ENCODE measurements around the gene FAM219B. TPM values are rescaled to one million over a fixed set of nuclear protein-coding genes. Genes with fewer than 3 reads are reported as not detected.

The FAM219B gene
- total and polyA plus RNA-seq, 10 of the 15 experiments (the other 5 are each of a cell fraction or from before 2014, with no cell fraction given): 7.6 to 53.2 (median 29.4) TPM

- SMC1A ChIA-PET (ENCODE audit: uncharacterized antibody, unreplicated experiment): interaction anchor here (1.1 to 1.2 kb wide), 2 partner anchors 9 to 10 kb away, joined by 3 read pairs; no protein-coding TSS in a partner anchor
- H3K36me3 ChIP-seq (ENCODE audit: control insufficient read depth in 2 of 2, insufficient read depth in 2 of 2, low read length in 1 of 2): peaks cover 0 to 10% of the 10 kb centered on the region in 2 experiments
- peak; percentile 77 for TF ChIP-seq SPI1 (IDR thresholded peaks at IDR 0.05; ENCODE audit: borderline replicate concordance, insufficient read depth, low read depth, low read length)
- TF ChIP-seq NR2F1 (conservative IDR thresholded peaks at IDR 0.05): no peak
- TF ChIP-seq SRF (IDR thresholded peaks at IDR 0.05; ENCODE audit: low read depth in 2 of 2, low read length in 2 of 2): peak; percentile 72 to 73; a peak in 3 of 4 replicates
- TF ChIP-seq CREB1 (IDR thresholded peaks at IDR 0.05; ENCODE audit: low read depth): no peak
- no peak for TF ChIP-seq CBFB (IDR thresholded peaks at IDR 0.05; ENCODE audit: low read depth)
These were observed 13.7 kb downstream of the FAM219B start for GRCh38 chr15:74892931-74893330.

GRCh38 chr15:74892313-74892712 is 14.3 kb downstream of the FAM219B start:
- no TSS peak for BruUV-seq (replicated peaks)
- H2AFZ ChIP-seq (ENCODE audit: control insufficient read depth, low read depth, low read length): no peak overlapping the region
- FAIRE-seq (no peak), ATAC-seq (no peak), DNase-seq (ENCODE audit: low read depth, low spot score) (no peak)
- no peaks in the 10 kb centered on the region for H3K27me3 ChIP-seq (replicated peaks in 1 of 2; ENCODE audit: control insufficient read depth in 2 of 2, insufficient read depth in 2 of 2, low read length in 1 of 2)
- H3K36me3 ChIP-seq (ENCODE audit: control insufficient read depth in 2 of 2, insufficient read depth in 2 of 2, low read length in 1 of 2): peaks cover 0 to 10% of the 10 kb centered on the region in 2 experiments
- RAD21 ChIA-PET (ENCODE audit: unreplicated experiment): interaction anchor here (0.6 to 1.8 kb wide), 3 partner anchors 9 to 363 kb away, joined by 3 to 4 read pairs (median 3); no protein-coding TSS in a partner anchor
- peaks cover 25% of the 10 kb centered on the region for H3K4me1 ChIP-seq (ENCODE audit: control insufficient read depth, insufficient read depth, low read length)
- no peak overlapping the region for H3K9ac ChIP-seq (ENCODE audit: control insufficient read depth, insufficient read depth, low read length)
- H3K4me3 ChIP-seq: no peak overlapping the region
- intact Hi-C loops (cut with micrococcal nuclease; ENCODE audit: unreplicated experiment): no loop called here
- POLR2A ChIA-PET: interaction anchor here (0.5 to 1.9 kb wide), 4 partner anchors 10 to 601 kb away, joined by 3 to 7 read pairs (median 3); no protein-coding TSS in a partner anchor
- peaks cover 12% of the 10 kb centered on the region for H3K79me2 ChIP-seq (ENCODE audit: control insufficient read depth, insufficient read depth, low read length)
- no peaks in the 10 kb centered on the region for H4K20me1 ChIP-seq (ENCODE audit: control insufficient read depth, insufficient read depth)
- TF ChIP-seq RFX5 (IDR thresholded peaks at IDR 0.05; ENCODE audit: low read depth, low read length): no peak
- TF ChIP-seq POLR2A (IDR thresholded peaks at IDR 0.05; ENCODE audit: low read depth, low read length): 0 out of 2 replicates have a peak, but pooled peaks have one; percentile 34
- CTCF ChIA-PET: interaction anchor here (1.2 to 4.5 kb wide), 3 partner anchors 9 to 255 kb away, joined by 3 to 37 read pairs (median 4); no protein-coding TSS in a partner anchor
- H3K4me2 ChIP-seq (ENCODE audit: control insufficient read depth, insufficient read depth): no peak overlapping the region
- H3K9me3 ChIP-seq (replicated peaks; ENCODE audit: control insufficient read depth, insufficient read depth, low read length): no peaks in the 10 kb centered on the region
- H3K27ac ChIP-seq (ENCODE audit: control insufficient read depth, insufficient read depth): no peak overlapping the region
- in situ Hi-C loops (cut with MboI): no loop called here
- 100% methylated on average over 3 of the region's 3 CpGs for WGBS (ENCODE audit: insufficient coverage, insufficient replicate concordance, low lambda C conversion rate, missing lambda C conversion rate)
- SMC1A ChIA-PET (ENCODE audit: uncharacterized antibody, unreplicated experiment): interaction anchor here (1.1 to 1.2 kb wide), 2 partner anchors 9 to 10 kb away, joined by 3 to 9 read pairs; no protein-coding TSS in a partner anchor

More at GRCh38 chr15:74892931-74893330, 13.7 kb downstream of the FAM219B start:
- 0 out of 2 replicates have a peak overlapping the region, but pooled peaks have one; percentile 2 for H3K27ac ChIP-seq (ENCODE audit: control insufficient read depth, insufficient read depth)
- no peak overlapping the region for H3K4me3 ChIP-seq
- H3K79me2 ChIP-seq (ENCODE audit: control insufficient read depth, insufficient read depth, low read length): peaks cover 12% of the 10 kb centered on the region
- ChIA-PET RAD21 (ENCODE audit: unreplicated experiment) (no interaction called here), CTCF (interaction anchor here (0.8 kb wide), 1 partner anchor 9 kb away, joined by 3 read pairs; no protein-coding TSS in a partner anchor), POLR2A (interaction anchor here (1.4 to 2.1 kb wide), 2 partner anchors 9 to 20 kb away, joined by 3 to 7 read pairs; no protein-coding TSS in a partner anchor)
- no TSS peak for BruUV-seq (replicated peaks)
- H3K4me2 ChIP-seq (ENCODE audit: control insufficient read depth, insufficient read depth): peak overlapping the region; percentile 41; the same call in 1 of the 2 replicates
- peaks cover 25% of the 10 kb centered on the region for H3K4me1 ChIP-seq (ENCODE audit: control insufficient read depth, insufficient read depth, low read length)
- H3K9ac ChIP-seq (ENCODE audit: control insufficient read depth, insufficient read depth, low read length): no peak overlapping the region
- no peaks in the 10 kb centered on the region for H3K27me3 ChIP-seq (replicated peaks in 1 of 2; ENCODE audit: control insufficient read depth in 2 of 2, insufficient read depth in 2 of 2, low read length in 1 of 2)
- no peaks in the 10 kb centered on the region for H3K9me3 ChIP-seq (replicated peaks; ENCODE audit: control insufficient read depth, insufficient read depth, low read length)
- ATAC-seq (no peak), DNase-seq (ENCODE audit: low read depth, low spot score) (no peak), FAIRE-seq (no peak)
- H2AFZ ChIP-seq (ENCODE audit: control insufficient read depth, low read depth, low read length): no peak overlapping the region
- H4K20me1 ChIP-seq (ENCODE audit: control insufficient read depth, insufficient read depth): no peaks in the 10 kb centered on the region
- 100% methylated on average over 2 of the region's 2 CpGs for WGBS (ENCODE audit: insufficient coverage, insufficient replicate concordance, low lambda C conversion rate, missing lambda C conversion rate)
- in situ Hi-C loops (cut with MboI) (no loop called here), intact Hi-C loops (cut with micrococcal nuclease; ENCODE audit: unreplicated experiment) (no loop called here)

Data from GM12878 (cell line).